ENCODE data around the gene USP13.

The USP13 gene

DNA sequence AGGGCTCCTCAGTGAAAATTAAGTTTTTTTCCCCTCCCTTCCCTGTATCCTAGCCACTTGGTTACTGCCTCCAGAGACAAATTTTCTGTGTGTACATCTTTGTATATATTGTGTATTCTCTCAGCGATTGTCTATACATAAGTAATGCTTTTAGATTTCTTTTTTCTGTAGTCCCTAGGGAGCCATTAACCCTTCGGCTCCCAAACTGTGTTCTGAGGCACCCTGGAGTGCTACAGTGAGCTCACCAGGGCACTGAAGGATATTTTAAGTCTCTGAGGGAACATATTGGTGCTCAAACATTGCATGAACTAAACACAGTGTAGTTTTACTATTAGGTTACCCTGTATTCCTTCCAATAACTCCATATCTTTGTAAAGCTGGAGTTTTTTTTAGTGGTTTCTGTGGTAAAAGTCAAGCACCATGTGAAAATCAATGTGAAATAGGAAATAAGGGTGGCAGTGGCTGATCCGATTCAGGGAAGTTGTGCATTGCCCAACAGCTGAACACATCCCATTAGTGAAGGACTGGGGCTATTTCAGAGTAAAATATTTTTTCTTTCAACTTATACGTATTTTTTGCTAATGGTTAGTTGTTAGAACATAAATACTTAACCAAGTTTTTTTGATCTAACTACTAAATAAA is 43.0 kb downstream of the USP13 start:
- no peak overlapping the region for H3K4me3 ChIP-seq (ENCODE audit: low read depth, low read length)
- DNase-seq (ENCODE audit: low read depth) = no peak
- TF ChIP-seq, protein P1, sequence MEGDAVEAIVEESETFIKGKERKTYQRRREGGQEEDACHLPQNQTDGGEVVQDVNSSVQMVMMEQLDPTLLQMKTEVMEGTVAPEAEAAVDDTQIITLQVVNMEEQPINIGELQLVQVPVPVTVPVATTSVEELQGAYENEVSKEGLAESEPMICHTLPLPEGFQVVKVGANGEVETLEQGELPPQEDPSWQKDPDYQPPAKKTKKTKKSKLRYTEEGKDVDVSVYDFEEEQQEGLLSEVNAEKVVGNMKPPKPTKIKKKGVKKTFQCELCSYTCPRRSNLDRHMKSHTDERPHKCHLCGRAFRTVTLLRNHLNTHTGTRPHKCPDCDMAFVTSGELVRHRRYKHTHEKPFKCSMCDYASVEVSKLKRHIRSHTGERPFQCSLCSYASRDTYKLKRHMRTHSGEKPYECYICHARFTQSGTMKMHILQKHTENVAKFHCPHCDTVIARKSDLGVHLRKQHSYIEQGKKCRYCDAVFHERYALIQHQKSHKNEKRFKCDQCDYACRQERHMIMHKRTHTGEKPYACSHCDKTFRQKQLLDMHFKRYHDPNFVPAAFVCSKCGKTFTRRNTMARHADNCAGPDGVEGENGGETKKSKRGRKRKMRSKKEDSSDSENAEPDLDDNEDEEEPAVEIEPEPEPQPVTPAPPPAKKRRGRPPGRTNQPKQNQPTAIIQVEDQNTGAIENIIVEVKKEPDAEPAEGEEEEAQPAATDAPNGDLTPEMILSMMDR (IDR thresholded peaks at IDR 0.05; ENCODE audit: control insufficient read depth, extremely low read depth, insufficient read depth) = no peak

DNA sequence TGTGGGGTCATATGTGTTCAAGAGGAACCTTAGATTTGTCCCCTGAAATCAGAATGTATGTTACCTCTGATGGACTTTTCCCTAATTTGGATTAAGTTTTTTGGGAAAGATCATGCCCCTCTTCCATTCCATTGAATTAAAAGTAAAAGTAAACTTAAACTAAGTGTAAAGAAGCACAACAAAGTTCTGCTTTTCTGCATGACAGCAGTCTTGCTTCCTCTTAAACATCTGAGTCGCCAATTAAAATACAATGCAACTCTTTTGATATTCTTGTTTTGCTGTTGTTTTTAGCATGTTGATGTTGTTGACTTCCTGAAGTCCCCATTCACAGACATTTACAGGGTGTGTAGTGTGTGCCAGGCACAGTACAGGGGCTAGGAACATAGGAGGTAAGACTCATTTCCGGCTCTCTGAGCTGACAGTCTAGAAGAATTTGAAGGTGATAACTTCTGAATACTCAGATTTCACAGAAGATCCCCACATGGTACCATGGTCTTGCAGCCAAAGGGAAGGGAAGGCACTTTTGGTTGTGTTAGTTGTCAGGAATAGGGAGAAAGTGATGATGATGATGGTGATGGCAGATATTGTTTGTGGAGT is 45.0 kb downstream of the USP13 start:
- H3K4me3 ChIP-seq (ENCODE audit: low read depth, low read length) = no peak overlapping the region
- no peak for DNase-seq (ENCODE audit: low read depth)
- TF ChIP-seq, protein P1 (IDR thresholded peaks at IDR 0.05; ENCODE audit: control insufficient read depth, extremely low read depth, insufficient read depth) = no peak

DNA sequence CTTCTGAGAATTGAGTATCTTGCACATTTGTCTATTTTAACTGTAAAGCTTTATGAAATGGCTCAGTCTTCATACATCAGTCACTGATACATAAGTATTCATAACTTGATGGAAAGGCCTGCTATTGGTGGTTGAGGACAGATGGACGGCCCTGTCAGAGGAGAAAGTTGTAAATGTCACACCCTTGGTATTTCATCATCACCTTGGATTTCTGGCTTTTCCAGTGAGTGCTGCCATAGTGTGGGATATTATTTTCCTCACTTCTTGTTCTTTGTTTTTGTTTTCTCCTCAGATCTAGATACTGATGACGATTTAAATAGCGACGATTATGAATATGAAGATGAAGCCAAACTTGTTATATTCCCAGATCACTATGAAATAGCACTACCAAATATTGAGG is 47.9 kb downstream of the USP13 start:
- no peak overlapping the region for H3K4me3 ChIP-seq (ENCODE audit: low read depth, low read length)
- no peak for DNase-seq (ENCODE audit: low read depth)
- TF ChIP-seq, protein P1 (IDR thresholded peaks at IDR 0.05; ENCODE audit: control insufficient read depth, extremely low read depth, insufficient read depth) = no peak

DNA sequence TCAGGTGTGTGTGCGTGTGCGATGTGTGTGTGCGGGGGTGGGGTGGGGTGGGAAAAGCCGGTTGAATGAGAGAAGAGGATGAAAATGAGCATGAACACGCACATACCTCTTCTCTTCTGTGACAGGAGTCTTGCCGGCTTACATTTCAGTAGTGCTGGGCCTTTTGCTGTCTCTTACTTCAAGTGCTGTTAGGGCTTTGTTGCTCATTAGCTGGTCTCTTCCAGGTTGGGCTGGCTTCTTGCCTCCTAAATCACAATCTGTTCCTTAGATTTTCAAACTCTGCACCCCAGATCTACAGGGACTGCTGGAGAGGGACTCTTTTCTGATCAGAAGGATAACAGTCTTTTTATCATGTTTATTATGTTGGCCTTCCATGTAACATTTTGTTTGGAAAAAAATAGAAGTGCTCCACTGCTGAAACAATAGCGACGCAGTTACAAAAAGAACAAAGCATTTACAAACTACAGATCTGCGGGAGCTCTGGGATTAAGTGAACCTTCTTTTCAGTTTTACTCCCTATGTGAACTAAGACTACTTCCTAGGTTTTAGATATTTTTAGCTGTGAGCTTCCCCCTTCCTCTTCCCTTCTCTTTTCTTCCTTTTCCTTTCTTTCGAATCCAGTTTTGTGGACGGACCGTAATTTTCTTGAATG is 48.5 kb downstream of the USP13 start:
- TF ChIP-seq, protein P1 (IDR thresholded peaks at IDR 0.05; ENCODE audit: control insufficient read depth, extremely low read depth, insufficient read depth) = no peak
- H3K4me3 ChIP-seq (ENCODE audit: low read depth, low read length) = no peak overlapping the region
- no peak for DNase-seq (ENCODE audit: low read depth)

DNA sequence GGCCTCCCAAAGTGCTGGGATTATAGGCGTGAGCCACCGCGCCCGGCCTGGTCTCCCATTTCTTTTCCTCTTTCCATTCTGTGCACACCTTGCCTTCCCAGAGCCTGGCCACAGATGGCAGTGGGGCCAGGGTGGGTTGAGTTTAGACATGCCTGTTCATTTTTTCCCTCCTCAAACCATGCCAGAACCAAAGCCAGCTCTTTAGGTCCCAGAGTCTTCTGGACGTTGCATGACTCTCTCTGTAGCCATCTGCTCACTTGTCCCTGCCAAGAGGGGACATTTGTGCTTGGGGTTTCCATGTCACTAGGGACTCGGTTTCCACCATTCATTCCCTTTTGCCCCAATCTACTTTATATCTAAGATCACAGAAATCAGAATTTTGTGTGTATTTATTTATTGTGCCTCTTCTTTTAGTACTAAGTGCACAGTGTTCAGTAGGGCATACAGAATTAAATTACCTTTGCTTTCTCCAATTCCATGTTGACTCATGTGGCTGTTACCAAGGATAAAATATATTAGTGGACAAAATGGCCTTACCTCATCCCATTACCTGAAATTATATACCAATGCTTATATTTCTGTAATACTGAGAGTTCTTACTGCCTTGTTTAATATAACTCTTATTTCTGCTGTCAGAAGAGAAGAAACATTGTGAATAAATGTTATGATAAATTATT is 49.6 kb downstream of the USP13 start:
- TF ChIP-seq, protein P1 (IDR thresholded peaks at IDR 0.05; ENCODE audit: control insufficient read depth, extremely low read depth, insufficient read depth) = no peak

DNA sequence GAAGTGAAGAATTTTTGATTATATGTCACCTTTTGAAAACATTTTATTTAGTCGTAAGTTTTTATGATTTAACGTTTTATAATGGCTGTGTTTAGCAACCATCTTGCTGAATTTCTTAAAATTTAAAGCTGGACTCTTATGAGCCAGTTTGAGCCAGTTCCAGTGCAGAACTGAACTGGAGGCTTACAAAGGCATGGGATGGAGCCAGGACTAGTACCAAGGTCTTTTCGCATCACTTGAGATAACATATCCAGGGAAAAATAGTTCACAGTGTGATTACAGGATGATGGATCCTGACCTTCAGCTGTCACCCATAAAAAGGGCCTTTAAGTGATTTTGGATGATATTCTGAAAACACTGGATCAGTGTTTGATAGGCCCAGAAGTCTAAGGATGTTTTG is 51.0 kb downstream of the USP13 start:
- TF ChIP-seq, protein P1 (IDR thresholded peaks at IDR 0.05; ENCODE audit: control insufficient read depth, extremely low read depth, insufficient read depth) = no peak
- H3K4me3 ChIP-seq (ENCODE audit: low read depth, low read length) = no peak overlapping the region
- DNase-seq (ENCODE audit: low read depth) = no peak

More for the DNA sequence above, 49.6 kb downstream of the USP13 start:
- no peak for DNase-seq (ENCODE audit: low read depth)
- no peak overlapping the region for H3K4me3 ChIP-seq (ENCODE audit: low read depth, low read length)
